ENCODE results near the gene SMIM15.

SMIM15 gene

DNA sequence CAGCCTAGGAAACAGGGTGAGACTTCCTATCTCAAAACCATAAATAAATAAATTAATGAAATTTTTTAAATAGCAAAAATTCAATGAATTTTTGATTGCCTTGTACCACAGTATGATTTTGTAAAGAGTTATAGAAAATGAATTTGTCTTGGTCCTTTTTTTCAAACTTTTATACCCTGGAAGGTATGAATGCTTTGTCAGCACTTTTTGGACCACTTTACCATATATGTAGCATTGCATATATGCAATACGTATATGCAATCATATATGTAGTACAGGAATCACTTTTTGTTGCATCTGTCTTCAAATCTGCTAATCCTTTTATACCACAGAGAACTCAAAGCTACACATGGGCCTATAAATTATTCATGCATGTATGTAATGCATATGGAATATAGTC lies 9.2 kb upstream of the SMIM15 start:
- TF ChIP-seq CTCF (IDR thresholded peaks at IDR 0.05): no peak

DNA sequence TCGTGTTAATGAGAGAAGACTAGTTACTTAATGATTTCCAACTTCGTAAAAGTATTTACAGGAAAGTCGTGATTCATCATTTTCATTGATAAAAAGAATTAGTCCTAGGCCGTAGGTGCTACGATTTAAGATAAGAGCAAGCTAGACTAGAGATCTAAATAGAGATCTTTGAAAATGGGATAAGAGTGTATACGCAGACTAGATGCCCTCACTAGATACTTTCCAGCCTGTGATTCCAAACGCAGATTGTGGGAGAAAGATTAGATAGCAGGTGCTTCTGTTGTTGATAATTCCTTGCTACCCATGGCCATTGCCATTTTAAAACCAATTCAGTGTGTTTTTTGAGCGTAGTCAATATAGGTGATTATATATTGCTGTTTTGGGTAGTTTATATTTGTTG lies 6.7 kb upstream of the SMIM15 start:
- TF ChIP-seq CTCF (IDR thresholded peaks at IDR 0.05): no peak

DNA sequence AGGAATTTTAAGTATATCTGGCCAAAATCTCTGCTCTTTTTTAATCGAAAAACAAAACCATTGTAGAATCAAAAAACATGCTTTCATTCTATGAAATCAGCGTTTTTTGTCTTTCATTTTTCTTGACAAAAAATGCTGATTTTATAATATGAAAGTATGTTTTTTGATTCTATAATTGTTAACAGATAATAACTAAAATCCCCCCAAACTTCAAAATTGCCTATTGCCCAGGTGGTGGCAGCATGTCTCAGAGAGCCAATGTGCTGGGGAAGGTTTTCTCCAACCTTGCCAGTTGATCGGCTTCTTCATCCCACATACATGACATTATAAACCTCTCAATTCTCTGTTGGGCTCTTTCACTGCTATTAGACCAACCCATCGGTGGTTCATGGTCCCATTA lies 5.1 kb upstream of the SMIM15 start:
- TF ChIP-seq CTCF (IDR thresholded peaks at IDR 0.05): peak; percentile 44

- TF ChIP-seq CTCF (IDR thresholded peaks at IDR 0.05): no peak
Observed at GRCh38 chr5:61163905-61164304, 1.6 kb upstream of the SMIM15 start.

GRCh38 chr5:61162832-61163567 lies 732 bp upstream of the SMIM15 start:
- TF ChIP-seq CTCF (IDR thresholded peaks at IDR 0.05): no peak

GRCh38 chr5:61160497-61160896 lies 1.8 kb downstream of the SMIM15 start:
- no peak for TF ChIP-seq CTCF (IDR thresholded peaks at IDR 0.05)

DNA sequence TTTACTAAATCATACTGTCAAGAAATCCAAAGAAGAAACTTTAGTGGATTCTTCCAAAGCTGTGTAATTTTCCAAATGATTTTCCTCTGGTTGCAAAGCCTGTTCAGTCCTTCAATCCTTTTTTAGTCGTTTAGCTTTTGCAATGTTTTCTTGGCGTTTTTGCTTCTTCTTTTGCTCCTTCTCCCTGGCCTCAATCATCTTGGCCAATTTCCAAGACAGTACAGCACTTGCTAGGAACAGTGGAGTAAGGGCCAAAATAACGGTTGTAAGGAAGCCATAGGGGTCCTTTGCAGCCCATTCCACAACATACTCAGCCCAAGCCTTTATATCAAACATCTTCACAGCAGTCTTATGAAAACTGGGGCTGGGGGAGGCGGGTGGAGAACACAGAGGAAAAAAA lies 2.4 kb downstream of the SMIM15 start:
- no peak for TF ChIP-seq CTCF (IDR thresholded peaks at IDR 0.05)

DNA sequence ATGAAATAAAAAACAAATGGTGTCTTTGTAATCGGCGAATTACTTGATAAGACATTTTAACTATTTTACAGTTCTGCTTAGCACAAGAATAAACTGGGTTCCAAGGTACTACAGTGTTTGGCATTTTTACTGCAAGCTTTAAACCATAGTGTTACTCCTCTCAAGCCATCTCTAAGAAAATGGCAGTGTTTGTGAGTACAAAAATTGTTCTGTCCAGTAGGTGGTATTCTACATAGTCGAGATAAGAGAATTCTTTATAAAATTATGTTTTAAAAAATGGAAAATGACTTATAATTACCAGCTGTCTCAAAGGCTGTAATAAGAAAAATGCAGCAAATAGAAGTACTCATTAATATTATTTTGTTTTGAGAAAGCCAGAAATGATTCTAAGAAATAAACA lies 3.2 kb downstream of the SMIM15 start:
- no peak for TF ChIP-seq CTCF (IDR thresholded peaks at IDR 0.05)

Measured in LNCAP (cell line).